BE2C (cell line): ENCODE measurements around the gene ARHGEF6.

Experiments used
- DNase-seq: peaks from one replicate; pipeline ENCODE4 v3.0.0-alpha.2; 2020
- H3K27me3 ChIP-seq: fragments of 250-450 bp; sonication (Bioruptor Pico); 2 replicates; pipeline ENCODE4 v1.5.1; 2020; ENCODE audit warnings: mild to moderate bottlenecking
- H3K36me3 ChIP-seq: fragments of 250-450 bp; sonication (Bioruptor Pico); 2 replicates; pipeline ENCODE4 v1.5.1; 2020; ENCODE audit warnings: mild to moderate bottlenecking
- H3K4me1 ChIP-seq: fragments of 250-450 bp; sonication (Bioruptor Pico); 2 replicates; pipeline ENCODE4 v1.5.1; 2020
- H3K4me3 ChIP-seq: 2 replicates; pipeline ENCODE4 v1.5.1; 2011; ENCODE audit warnings: low read depth, low read length
- H3K9me3 ChIP-seq: fragments of 250-450 bp; sonication (Bioruptor Pico); 2 replicates; pipeline ENCODE4 v1.5.1; 2020
- CTCF ChIP-seq: IDR thresholded peaks from 2 replicates; pipeline ENCODE4 v1.5.1; 2012; ENCODE audit warnings: mild to moderate bottlenecking, low read depth, low read length

ARHGEF6 gene

DNA sequence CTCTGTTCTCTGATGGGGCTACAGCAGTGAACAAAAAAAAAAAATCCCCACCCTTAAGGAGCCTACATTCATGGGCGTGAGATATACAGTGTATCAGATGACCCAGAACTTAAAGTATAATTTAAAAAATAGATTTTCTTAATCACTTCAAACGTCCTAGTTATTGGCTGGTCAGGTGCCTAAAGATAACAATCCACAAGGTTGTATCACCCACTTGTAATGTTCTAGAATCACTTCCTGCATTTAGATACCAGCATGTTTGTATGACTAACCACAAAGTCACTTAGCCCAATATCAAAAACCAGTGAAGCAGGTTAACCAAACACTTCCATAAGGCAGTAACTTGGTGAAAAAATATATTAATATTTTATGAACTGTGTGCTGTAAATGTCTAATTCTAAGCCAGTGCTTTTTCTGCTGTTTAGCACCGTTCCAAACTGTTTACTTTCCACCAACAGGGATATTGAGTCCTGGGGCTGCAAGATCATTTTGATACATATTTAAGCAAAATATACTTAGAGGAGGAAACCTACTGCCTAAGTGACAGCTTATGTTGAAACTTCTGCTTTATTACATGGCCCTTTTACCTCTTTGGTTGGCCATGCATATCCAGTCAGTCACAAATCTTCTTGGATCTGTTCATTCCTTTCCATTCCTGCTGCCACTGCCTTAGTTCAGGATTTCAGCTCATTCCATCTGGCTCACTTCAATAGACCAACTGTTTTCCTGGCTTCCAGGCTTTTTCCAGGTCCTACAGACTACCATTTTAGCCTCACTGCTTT, 89.5 kb downstream of the ARHGEF6 start:
- no peak overlapping the region for H3K4me3 ChIP-seq
- no peaks in the 10 kb centered on the region for H3K36me3 ChIP-seq
- TF ChIP-seq CTCF: no peak
- H3K4me1 ChIP-seq: peaks cover 5% of the 10 kb centered on the region; the same call in 1 of the 2 replicates
- no peak for DNase-seq
- H3K9me3 ChIP-seq: no peaks in the 10 kb centered on the region
- H3K27me3 ChIP-seq: no peaks in the 10 kb centered on the region

- TF ChIP-seq CTCF: no peak
- no peak overlapping the region for H3K4me3 ChIP-seq
- H3K9me3 ChIP-seq: no peaks in the 10 kb centered on the region
- no peaks in the 10 kb centered on the region for H3K27me3 ChIP-seq
- DNase-seq: no peak
- H3K4me1 ChIP-seq: peaks cover 2% of the 10 kb centered on the region; the same call in 1 of the 2 replicates
- H3K36me3 ChIP-seq: no peaks in the 10 kb centered on the region
Observed at GRCh38 chrX:136689436-136689835, 91.3 kb downstream of the ARHGEF6 start.

DNA sequence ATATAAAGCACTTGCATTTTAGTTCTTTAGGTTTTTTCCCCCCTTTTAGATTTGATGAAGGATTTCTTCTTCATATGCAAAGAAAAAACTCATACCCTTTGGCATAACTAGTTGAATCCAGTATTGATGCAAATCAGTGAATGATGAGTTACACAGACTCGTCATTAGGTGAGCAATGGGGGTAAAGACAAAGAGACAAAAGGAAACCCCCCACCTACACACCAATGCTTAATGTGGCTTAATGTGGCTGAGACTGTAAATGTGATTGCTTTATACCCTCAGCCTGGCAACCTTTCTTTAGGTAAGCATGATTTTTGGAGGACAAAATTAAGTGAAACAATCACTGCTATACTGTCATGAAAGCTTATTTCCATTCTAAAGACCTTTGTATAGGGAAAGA, 93.3 kb downstream of the ARHGEF6 start:
- H3K27me3 ChIP-seq: no peaks in the 10 kb centered on the region
- H3K9me3 ChIP-seq: no peaks in the 10 kb centered on the region
- no peak overlapping the region for H3K4me3 ChIP-seq
- no peaks in the 10 kb centered on the region for H3K36me3 ChIP-seq
- no peak for TF ChIP-seq CTCF
- no peak for DNase-seq
- no peaks in the 10 kb centered on the region; the same call in 1 of the 2 replicates for H3K4me1 ChIP-seq

DNA sequence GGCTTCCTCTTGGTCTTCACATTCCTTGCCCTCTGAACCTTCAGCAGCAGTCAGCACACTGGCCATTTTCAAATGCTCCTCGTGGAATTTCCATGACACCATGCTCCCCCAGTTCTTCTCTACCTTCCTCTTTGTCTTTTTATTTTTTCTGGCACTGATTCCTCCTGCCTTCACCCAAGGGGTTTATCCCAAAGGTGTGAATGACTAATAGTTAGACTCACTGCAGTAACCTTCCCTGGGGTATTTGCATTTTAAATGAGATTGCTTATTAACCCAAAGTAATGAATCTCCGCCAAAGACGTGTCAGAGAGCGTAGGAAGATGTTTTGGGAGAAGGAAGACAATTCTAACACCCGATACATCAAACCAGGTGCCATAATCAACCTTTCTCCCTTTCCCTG, 96.6 kb downstream of the ARHGEF6 start:
- Histone ChIP-seq H3K9me3 (no peaks in the 10 kb centered on the region), H3K4me3 (no peak overlapping the region), H3K36me3 (no peaks in the 10 kb centered on the region), H3K4me1 (peaks cover 16% of the 10 kb centered on the region), H3K27me3 (no peaks in the 10 kb centered on the region)
- DNase-seq: no peak
- TF ChIP-seq CTCF: no peak

GRCh38 chrX:136679531-136679930, 101.2 kb downstream of the ARHGEF6 start:
- no peaks in the 10 kb centered on the region for H3K9me3 ChIP-seq
- H3K4me3 ChIP-seq: no peak overlapping the region
- TF ChIP-seq CTCF: no peak
- no peak for DNase-seq
- H3K27me3 ChIP-seq: no peaks in the 10 kb centered on the region
- peaks cover 16% of the 10 kb centered on the region for H3K4me1 ChIP-seq
- H3K36me3 ChIP-seq: no peaks in the 10 kb centered on the region

GRCh38 chrX:136674270-136674985, 106.3 kb downstream of the ARHGEF6 start:
- Histone ChIP-seq H3K36me3 (no peaks in the 10 kb centered on the region), H3K4me3 (no peak overlapping the region), H3K27me3 (no peaks in the 10 kb centered on the region), H3K9me3 (no peaks in the 10 kb centered on the region), H3K4me1 (0 out of 2 replicates have a peak, but pooled peaks cover 2% of the 10 kb centered on the region)
- no peak for DNase-seq
- no peak for TF ChIP-seq CTCF
